Epithelial cell of esophagus (primary cell): Measurements from ENCODE around the gene ROCK2.

Source experiments
- DNase-seq: peaks from one replicate; pipeline ENCODE4 v3.0.0; 2010; ENCODE audit warnings: low read depth
- H3K4me3 ChIP-seq: 2 replicates; pipeline ENCODE4 v1.5.1; 2011; ENCODE audit warnings: mild to moderate bottlenecking, low read length, control low read depth
- CTCF ChIP-seq: IDR thresholded peaks from 2 replicates; pipeline ENCODE4 v1.5.1; 2011; ENCODE audit warnings: low read depth, mild to moderate bottlenecking, low read length, control low read depth, inconsistent platforms; ENCODE audit not compliant: insufficient read depth; ENCODE audit errors: missing control alignments

ROCK2 gene

GRCh38 chr2:11367170-11367730 is 22.8 kb upstream of the ROCK2 start:
- H3K4me3 ChIP-seq = no peak overlapping the region
- TF ChIP-seq CTCF = no peak
- no peak for DNase-seq

GRCh38 chr2:11366326-11366741 is 21.9 kb upstream of the ROCK2 start:
- no peak for TF ChIP-seq CTCF
- H3K4me3 ChIP-seq = no peak overlapping the region
- no peak for DNase-seq

GRCh38 chr2:11365096-11365879 is 20.9 kb upstream of the ROCK2 start:
- H3K4me3 ChIP-seq = no peak overlapping the region
- no peak for DNase-seq
- no peak for TF ChIP-seq CTCF

- TF ChIP-seq CTCF = no peak
- no peak for DNase-seq
- no peak overlapping the region for H3K4me3 ChIP-seq
Measured at GRCh38 chr2:11364565-11364887, 20.1 kb upstream of the ROCK2 start.

- no peak for DNase-seq
- no peak for TF ChIP-seq CTCF
- no peak overlapping the region for H3K4me3 ChIP-seq
Measured at GRCh38 chr2:11363868-11364564, 19.6 kb upstream of the ROCK2 start.

GRCh38 chr2:11359865-11360264 is 15.4 kb upstream of the ROCK2 start:
- TF ChIP-seq CTCF = no peak
- no peak for DNase-seq
- H3K4me3 ChIP-seq = no peak overlapping the region
